ENCODE data around the gene ANO3.
A peak's percentile ranks its signal among the peaks of the same experiment; 100 is the strongest.

Gene ANO3

DNA sequence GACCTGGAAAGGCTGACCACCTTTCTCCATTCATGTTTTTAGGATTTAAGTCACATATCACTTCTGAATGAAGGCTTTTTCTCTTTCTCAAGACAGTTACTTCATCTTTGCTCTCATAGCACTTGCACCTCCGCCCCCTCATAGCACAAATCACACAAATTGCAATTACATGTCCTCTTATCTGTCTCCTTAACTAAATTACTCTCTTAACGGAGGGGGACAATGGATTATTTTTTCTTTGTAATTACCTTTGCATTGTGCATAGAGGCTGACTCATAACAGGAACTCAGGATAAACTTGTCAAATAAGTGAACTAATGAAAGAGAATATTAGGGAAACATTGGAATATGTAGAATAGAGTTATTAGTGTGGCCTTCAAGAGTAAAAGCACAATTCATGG, 145.5 kb downstream of the ANO3 start:
- no peak overlapping the region for H3K4me3 ChIP-seq (replicated peaks in 1 of 2; ENCODE audit: low read depth in 2 of 2, low read length in 2 of 2)
- TF ChIP-seq, protein P1, sequence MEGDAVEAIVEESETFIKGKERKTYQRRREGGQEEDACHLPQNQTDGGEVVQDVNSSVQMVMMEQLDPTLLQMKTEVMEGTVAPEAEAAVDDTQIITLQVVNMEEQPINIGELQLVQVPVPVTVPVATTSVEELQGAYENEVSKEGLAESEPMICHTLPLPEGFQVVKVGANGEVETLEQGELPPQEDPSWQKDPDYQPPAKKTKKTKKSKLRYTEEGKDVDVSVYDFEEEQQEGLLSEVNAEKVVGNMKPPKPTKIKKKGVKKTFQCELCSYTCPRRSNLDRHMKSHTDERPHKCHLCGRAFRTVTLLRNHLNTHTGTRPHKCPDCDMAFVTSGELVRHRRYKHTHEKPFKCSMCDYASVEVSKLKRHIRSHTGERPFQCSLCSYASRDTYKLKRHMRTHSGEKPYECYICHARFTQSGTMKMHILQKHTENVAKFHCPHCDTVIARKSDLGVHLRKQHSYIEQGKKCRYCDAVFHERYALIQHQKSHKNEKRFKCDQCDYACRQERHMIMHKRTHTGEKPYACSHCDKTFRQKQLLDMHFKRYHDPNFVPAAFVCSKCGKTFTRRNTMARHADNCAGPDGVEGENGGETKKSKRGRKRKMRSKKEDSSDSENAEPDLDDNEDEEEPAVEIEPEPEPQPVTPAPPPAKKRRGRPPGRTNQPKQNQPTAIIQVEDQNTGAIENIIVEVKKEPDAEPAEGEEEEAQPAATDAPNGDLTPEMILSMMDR (IDR thresholded peaks at IDR 0.05; ENCODE audit: low read depth, low read length), result no peak
- DNase-seq (ENCODE audit: low read depth in 2 of 2), result no peak

DNA sequence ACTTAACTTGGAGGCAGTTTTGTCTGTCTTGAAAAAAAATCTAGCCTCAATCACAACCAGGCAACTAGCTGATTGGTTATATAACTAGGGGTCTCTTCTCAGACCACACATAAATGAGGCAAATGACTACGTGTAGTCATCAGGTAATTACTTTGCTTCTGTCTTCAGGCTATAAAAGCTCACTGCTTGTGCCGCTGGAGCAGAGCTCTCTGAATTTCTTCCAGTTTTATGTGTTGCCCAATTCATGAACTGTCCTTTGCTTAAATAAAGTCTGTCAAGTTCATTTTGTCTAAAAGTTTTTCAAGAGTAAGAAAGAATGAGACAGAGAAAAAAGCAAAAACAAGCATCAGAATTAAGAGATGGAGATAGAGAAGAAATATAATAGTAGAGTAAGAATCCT, 146.8 kb downstream of the ANO3 start:
- no peak for DNase-seq (ENCODE audit: low read depth in 2 of 2)
- H3K4me3 ChIP-seq (replicated peaks in 1 of 2; ENCODE audit: low read depth in 2 of 2, low read length in 2 of 2), result no peak overlapping the region

DNA sequence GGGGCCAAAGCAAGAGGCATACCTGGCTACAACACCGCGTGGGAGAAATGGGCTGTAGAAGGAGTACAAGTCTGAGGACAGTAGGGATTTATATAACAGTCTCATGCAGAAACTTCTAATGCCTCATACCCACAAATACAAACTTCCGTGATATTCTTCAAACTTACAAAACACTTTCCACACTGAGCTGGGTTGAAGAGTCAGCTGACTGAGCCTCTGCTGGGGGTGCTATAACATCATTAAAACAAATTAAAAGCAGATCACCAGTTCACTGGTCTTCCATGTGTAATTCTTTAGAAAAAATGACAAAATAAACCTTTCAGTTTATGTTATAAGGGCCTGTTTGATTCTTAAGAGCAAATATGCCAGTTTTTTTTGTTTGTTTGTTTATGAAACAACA, 148.1 kb downstream of the ANO3 start:
- DNase-seq (ENCODE audit: low read depth in 2 of 2), result no peak
- no peak overlapping the region for H3K4me3 ChIP-seq (replicated peaks in 1 of 2; ENCODE audit: low read depth in 2 of 2, low read length in 2 of 2)
- TF ChIP-seq, protein P1 (IDR thresholded peaks at IDR 0.05; ENCODE audit: low read depth, low read length), result no peak

More for the DNA sequence above, 146.8 kb downstream of the ANO3 start:
- TF ChIP-seq, protein P1 (IDR thresholded peaks at IDR 0.05; ENCODE audit: low read depth, low read length), result no peak

- TF ChIP-seq, protein P1 (IDR thresholded peaks at IDR 0.05; ENCODE audit: low read depth, low read length), result no peak
- no peak overlapping the region for H3K4me3 ChIP-seq (replicated peaks in 1 of 2; ENCODE audit: low read depth in 2 of 2, low read length in 2 of 2)
- DNase-seq (ENCODE audit: low read depth in 2 of 2), result peak in 1 of 2 donors; percentile 70
Measured at GRCh38 chr11:26483108-26483507, 151.2 kb downstream of the ANO3 start.

DNA sequence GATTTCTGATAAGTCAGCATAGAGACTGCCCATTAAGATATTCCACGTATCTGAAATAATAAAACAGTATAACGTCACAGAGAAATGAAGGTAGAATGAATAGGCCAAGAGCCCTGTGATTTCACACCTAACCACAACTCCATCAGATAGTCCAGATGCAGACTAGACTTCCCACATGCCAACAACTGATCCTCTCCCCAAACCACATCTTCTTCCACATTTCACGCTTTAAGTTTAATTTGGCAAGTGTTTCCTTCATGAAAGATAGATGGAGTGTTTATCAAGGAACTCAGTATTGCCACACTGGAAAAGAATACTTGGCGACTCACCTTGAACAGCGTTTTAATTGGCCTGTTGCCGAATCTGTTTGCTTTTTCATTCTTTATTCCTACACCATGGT, 158.6 kb downstream of the ANO3 start:
- DNase-seq (ENCODE audit: low read depth in 2 of 2), result peak in 1 of 2 donors; percentile 6
- TF ChIP-seq, protein P1 (IDR thresholded peaks at IDR 0.05; ENCODE audit: low read depth, low read length), result no peak
- H3K4me3 ChIP-seq (replicated peaks in 1 of 2; ENCODE audit: low read depth in 2 of 2, low read length in 2 of 2), result no peak overlapping the region

GRCh38 chr11:26493616-26494015, 161.7 kb downstream of the ANO3 start:
- DNase-seq (ENCODE audit: low read depth in 2 of 2), result no peak
- TF ChIP-seq, protein P1 (IDR thresholded peaks at IDR 0.05; ENCODE audit: low read depth, low read length), result no peak
- no peak overlapping the region for H3K4me3 ChIP-seq (replicated peaks in 1 of 2; ENCODE audit: low read depth in 2 of 2, low read length in 2 of 2)

GRCh38 chr11:26507229-26507628, 175.3 kb downstream of the ANO3 start:
- TF ChIP-seq, protein P1 (IDR thresholded peaks at IDR 0.05; ENCODE audit: low read depth, low read length), result no peak
- no peak overlapping the region for H3K4me3 ChIP-seq (replicated peaks in 1 of 2; ENCODE audit: low read depth in 2 of 2, low read length in 2 of 2)
- no peak for DNase-seq (ENCODE audit: low read depth in 2 of 2)
